GM18519 (cell line): Measurements from ENCODE around the gene YWHAH.

Experiments used
- ATAC-seq: cut with Tn5 transposase; IDR thresholded peaks from one replicate; pipeline ENCODE4 v1.9.1; 2021; ENCODE audit warnings: mild to moderate bottlenecking, moderate library complexity; ENCODE audit not compliant: unreplicated experiment, low FRiP score

YWHAH gene

DNA sequence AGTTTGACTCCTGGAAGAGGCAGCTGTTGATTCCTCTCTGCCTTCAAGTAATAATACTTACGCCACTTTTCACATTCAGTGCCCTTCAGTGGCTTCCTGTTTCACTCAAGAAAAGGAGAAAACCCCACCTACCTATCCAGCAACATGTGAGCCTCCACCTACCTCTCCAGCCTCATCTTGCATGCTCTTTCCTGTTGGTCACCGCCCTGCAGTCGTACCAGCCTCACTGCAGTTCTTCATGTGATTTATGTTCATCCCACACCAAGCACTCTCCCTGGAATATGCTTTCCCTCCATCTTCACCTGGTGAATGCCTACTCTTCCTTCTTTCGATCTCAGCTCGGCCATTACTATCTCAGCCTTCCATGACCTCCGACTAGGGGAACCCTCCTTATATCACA lies 21.8 kb upstream of the YWHAH start:
- no peak for ATAC-seq

DNA sequence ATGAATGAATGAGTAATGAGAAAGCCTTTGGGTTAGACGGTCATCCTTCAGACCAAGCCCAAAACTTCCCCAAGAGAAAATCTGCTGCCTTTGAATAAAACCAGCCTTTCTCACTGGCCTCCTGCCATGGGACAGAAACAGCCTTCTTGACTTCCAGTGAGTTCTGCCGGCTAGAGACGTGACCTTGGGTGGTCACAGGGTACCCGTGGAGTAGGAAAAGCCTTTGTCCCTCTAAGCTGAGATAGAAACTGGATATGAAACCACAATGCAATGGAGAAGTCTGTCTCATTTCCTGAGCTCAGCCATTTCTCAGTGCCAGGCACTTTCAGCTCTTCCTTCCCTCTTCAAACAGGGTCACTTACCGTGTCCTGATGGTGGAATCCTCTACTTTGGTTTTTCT lies 21.2 kb upstream of the YWHAH start:
- no peak for ATAC-seq

DNA sequence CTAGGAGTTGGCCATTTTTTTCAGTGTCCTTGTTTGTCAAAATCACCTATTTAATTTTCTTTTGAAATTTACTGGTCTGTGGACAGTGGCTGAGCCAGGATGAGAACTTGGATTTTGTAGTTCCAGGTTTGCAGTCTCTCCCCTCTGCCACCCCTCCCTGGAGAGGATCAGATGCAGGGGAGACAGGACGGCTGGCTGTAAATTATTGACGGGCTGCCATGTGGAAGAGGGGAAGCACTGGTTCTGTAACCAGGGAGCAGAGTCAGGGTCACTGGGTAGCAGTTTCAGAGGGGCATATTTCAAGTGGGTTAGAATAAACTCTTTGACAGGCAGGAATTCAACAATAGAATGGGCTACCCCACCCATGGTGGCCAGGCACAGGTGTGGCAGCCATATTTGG lies 20.6 kb upstream of the YWHAH start:
- no peak for ATAC-seq

DNA sequence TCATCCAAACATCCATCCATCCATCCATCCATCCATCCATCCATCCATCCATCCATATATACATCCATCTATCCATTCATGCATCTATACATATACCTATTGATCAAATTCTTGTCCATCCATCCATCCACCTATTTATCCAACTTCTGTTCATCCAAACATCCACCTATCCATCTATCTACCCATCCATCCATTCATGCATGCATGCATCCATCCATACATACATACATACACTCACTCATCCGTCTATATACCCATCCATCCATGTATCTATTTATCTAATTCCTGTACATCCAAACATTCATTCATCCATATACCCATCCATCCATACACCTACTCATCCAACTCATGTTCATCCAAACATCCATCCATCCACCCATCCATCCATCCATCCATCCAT lies 19.3 kb upstream of the YWHAH start:
- ATAC-seq: no peak

DNA sequence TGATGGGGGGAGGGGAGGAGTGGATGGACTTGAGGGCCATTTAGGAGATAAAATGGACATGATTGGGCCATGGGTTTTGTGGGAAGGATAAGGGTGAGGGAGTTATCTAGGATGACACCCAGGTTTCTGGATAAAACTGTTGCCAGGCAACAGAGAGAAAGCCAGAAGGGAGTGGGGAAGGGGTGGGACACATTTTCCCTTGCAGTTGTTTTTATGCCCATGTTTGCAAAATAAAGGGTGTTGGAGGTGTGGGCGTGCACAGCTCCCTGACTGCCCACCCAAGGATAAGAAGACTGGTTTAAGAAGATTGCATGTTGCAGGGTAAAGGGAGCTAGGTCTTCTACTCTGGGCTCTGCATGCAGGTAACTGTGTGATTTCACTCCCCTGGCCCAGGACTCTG lies 18.3 kb upstream of the YWHAH start:
- no peak for ATAC-seq

DNA sequence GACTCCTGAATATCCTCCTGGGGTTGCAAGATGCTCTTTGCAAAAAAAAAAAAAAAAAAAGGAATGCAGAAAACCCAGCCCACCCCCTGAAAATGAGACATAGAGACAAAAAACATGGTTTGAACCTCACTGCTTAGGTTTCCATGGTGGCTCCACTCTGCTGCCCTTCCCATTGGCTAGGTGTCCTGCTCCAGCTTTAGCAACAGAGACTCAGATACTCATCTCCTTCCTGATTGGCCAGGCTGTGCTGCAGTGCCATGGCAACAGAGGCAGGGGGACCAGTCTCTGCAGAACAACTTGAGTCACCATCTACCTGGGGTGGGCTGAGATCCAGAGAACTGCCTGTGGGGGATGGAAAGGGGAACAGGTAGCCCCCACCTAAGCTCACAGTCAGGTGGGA lies 17.4 kb upstream of the YWHAH start:
- no peak for ATAC-seq

DNA sequence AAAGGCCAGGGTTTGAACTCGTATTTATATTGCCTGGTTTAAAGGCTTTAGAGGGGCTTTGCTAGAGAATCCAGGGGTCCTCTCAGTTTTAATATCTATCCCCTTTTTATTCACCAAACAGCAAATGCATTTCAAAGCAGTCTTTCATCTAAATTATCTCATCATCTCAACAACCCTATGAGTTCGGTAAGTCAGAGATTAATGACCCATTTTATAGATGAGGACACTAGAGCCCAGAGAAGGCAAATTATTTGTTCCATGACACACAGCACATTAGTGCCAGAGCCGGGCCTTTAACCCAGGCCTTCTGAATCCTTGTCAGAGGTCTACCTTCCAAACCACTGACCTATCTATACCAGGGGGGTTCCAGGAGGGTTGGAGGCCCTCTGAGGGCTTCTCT lies 16.8 kb upstream of the YWHAH start:
- ATAC-seq: no peak

DNA sequence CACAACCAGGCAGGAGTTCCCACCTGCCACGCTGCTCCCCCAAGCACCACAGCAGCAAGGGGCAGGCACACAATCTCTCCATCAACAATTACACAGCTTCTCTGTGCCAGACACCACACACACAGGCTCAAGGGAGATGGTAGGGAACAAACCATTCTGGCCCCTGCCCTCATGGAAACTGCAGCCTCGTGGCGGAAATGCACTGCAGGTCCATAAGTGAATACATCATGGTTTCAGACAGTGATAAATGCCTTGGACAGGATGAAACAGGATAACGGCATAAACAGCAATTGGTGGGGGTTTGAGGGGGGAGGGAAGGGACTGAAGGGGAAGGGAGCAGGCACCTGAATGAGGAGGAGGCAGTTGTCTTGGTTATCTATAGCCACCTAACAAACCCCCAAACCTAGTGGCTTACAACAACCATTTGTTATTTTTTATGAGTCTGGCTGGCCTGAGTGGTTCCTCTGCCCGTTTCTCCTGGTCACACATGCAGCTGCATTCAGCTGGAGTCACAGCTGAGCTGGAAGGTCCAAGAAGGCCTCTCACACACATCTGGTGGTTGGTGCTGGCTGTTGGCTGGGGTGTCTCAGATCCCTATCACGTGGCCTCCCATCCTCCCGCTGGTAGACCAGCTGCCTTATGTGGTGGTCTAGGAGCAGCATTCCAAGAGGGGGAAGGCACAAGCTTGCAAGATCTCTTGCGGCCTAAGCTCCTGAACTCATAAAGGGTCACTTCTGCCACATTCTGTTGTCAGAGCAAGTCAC lies 15.0 kb upstream of the YWHAH start:
- no peak for ATAC-seq

DNA sequence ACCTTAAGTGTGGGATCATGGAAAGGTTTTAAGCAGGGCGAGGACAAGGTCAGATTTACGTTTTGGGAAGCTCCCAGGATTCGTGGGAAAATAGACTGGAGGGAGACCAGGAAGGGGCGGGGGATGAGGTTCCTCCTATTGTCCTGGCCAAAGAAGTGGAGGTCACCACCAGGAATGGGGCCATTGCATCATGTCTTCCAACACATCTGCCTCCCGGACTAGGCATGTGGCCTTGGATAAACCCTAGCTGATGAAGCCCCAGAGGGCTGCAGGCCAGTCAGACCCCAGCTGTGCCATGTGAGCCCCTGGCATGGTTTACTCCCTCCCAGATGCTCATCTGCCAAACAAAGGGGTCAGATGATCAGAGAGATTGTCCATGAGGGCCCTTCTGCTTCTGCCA lies 11.5 kb upstream of the YWHAH start:
- ATAC-seq: no peak

DNA sequence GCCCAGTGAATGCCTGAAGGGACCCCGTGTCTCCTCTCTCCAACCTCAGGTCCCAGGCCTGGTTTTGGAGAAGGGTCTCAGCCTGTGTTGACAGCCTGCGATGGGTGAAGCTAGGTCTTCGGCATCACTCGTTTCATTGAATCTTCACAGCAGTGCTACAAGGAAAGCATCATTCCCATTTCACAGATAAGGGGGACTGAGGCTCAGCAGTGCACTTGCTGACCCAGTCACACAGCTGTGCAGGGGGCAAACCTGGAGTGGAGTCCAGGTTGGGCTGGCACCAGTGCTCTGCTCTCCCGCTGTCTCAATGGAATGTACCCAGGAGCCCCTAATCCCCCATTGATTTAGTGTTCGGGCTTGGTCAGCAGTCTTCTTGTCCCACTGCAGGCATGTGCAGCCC lies 10.9 kb upstream of the YWHAH start:
- no peak for ATAC-seq

DNA sequence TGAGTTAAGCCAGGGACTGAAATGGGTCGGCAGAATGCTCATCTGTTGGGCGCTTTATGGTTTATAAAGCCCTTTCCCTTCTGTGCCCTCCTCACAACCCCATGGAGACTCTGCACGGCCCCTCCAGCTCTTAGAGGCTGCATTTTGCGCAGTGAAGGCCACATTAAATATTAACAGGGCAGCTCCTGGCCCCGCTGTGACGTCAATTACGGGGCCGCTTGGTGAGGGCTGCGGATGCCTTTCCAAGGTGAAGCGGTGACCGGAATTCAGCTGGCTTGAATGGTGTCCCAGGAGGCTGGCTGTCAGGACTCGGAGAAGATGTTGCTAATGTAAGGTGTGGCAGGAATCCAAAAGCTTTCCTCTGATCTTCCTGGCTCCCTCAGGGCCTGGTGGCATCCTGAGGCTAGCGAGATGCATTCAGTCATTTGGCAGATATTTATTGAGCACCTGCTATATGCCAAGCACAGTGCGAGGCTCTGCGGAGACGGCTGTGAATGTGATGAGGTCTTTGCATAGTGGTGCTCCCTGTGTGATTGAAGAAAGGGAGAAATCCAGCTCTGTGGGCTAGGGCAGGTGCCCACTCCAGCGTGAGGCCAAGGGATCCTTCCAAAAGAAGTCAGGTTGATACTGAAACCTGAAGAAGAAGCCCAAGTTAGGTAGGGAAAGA lies 10.4 kb upstream of the YWHAH start:
- no peak for ATAC-seq

DNA sequence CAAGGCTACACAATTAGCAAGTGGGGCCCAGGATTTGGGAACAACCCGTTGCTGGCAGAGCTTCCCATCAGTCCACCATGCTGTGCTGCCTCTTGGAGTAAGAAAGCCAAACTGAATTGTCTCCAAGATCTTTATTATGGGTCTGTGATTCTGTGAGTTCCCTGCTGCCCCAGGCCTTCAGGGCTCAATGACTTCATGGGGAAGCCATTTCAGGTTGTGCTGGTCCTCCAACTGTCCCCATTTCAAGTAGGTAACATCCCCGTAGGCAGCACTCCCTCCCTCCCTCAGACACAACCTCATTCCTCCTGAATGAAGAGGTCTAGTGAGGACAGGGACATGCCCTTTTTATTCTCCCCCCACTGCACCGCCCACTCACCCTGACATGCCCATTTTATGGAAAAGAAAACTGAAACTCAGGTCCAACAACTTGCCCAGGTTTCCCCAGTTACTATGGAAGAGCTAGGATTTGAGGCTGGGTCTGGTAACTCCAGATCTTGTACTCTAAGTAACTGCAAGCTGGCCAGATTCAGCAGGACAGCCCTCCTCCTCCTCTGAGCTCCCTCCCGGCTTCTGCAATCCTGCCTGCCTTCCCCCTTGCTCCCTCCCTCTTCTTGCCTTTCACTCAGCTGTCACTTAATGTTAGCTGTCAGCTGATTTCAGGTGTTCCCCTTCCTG lies 8.2 kb upstream of the YWHAH start:
- no peak for ATAC-seq

DNA sequence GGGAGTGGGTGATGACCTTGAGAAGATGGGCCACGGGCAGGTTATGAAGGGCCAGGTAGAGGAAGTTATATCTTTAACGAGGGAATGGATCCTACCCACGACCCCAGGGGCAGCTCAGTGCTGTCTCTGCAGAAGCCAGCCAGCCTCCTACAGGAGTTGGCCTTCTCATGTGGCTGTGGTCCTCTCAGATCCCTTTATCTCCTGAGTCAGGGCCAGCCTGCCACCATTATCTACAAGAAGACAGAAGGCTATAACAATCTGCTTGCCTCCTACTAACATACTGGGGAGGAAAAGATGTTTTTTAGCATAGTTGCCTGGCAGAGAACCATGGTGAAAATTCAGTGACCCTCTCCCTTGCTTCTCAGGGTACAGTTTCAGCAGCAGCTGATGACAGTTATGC lies 7.0 kb upstream of the YWHAH start:
- ATAC-seq: no peak

DNA sequence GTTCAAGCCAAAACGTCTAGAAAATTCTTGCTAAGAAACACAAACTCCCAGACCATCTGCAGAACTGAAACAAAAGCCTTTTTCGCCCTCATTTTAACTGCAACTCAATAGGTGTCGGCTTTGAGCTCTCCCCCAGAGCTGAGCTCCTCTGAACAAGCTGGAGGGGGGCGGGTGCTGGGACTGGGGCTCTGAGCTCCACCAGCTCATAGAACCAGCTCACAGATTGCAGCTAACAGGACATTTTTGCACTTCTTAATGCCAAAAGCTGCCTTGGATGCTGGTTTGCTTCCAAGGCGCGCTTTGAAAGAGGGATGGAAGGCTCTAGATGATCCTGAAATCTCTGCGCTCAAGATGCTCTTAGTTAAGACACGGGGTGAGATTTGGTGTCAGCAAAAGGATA lies 6.0 kb upstream of the YWHAH start:
- ATAC-seq: no peak

DNA sequence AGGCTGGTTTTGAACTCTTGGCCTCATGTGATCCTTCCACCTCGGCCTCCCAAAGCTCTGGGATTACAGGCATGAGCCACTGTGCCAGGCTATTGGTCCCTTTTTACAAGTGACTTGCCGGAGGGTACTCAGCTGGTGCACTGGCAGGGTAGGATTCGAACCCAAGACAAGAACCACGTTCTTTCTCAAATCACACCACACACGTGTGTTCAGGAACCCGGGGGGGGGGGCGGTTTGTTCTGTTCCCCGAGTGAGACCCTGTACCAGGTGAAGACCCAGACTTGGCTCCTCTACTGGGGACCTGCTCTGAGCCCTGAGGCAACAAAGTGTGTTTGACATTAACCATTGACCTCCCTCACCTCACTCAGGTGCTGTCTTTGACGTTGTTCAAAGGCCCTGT lies 3.8 kb upstream of the YWHAH start:
- ATAC-seq: no peak

DNA sequence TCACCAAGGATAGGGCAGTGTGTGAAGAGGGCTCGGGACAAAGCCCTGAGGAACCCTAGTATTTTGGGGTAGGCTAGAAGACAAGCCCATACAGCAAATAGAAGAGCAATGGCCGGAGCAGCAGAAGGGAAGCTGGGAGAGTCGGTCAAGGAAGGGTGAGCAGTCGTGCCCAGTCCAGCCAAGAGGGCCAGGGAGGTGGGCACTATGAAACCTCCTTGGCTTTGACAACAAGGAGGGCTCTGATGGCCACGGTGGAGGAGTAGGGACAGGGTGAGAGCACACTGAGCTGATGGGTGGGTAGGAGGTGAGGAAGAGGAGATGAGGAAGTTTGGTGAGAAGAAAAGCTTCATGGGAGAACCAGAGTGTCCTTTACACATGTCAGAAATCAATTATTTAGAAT lies 2.2 kb upstream of the YWHAH start:
- ATAC-seq: no peak

DNA sequence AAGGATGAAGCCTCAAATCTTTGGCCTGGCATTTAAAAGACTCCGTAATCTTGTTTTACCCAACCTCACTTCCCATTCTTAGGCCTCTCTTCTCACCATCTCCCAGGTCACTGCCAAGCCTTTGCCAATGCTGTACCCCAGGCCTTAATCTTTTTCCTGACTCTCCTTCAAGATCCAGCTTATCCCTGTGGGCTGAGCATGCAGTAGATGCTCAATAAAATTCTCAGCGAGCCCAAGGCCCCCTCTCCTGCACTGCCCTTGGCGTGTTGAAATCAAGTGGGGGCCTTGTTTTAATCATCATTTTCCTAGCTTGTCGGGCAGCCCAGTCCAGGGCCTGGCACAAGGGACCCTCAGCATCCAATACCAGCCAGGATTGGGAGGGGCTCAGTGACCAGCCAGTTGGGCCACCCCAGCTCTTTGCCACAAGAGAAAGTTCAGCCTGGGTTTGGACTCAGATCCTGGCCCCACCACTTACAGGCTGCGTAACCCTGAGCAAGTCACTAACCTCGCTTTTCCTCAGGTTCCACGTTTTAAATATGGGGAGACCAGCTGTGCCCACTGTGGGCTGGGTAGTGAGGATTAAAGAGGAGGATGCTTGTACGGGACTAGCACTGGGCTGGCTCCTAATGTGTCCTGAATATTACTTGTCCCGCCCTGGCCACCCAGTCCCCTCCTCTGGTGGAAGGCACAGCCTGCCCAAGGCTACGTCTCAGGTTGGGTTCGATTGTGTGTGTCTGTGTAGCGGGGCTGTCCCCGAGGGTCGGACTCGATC lies 943 bp upstream of the YWHAH start:
- no peak for ATAC-seq

DNA sequence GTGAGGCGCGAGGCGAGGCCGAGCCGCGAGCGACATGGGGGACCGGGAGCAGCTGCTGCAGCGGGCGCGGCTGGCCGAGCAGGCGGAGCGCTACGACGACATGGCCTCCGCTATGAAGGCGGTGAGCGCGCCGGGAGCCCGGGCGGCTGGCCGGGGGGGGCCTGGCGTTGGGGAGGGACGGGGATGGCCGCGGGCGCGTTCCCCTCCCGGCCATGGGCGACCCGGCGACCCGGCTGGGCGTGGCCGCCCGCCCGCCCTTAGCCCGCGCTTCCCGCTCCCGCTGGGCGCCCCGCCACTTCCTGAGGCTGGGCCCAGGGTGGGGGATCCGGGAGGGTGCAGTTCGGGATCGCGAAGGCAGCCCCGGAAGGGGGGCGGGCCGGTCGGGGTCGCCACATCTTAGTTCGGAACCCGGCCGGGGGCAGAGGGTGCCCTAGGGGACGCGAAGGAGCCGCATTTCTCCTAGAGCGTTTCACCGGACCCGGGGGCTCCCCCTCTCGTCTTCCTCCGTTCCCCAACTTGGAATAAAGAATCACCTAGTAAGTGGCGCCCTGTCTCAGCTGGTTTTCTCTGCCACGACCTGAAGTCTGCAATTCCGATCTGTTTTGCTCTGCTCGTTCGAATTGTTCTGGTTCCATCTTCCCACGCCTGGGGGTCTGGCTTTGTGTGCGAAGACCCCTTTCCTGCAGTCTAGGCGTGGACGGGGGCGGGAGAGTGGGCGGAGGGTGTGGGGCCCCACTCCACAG lies 536 bp downstream of the YWHAH start:
- ATAC-seq: peak; percentile 7

DNA sequence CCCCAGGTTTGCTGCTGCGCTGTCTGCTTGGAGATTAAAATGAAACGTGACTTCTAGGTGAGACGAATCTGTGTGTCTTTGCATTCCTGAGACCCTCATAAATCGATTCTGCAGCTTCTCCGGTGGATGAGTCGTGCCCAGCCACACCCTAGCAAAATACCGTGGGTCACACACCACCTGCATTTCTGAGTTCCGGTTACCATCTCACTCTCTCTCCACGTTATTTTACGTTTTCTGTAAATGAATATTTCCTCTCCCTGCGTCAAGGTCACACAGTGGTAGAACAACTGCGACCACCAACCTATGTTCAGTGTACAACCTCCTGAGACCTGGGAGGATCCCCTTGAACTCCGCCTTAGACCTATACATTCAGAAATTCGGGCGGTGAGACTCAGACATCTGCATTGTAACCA lies 1.1 kb downstream of the YWHAH start:
- ATAC-seq: no peak

DNA sequence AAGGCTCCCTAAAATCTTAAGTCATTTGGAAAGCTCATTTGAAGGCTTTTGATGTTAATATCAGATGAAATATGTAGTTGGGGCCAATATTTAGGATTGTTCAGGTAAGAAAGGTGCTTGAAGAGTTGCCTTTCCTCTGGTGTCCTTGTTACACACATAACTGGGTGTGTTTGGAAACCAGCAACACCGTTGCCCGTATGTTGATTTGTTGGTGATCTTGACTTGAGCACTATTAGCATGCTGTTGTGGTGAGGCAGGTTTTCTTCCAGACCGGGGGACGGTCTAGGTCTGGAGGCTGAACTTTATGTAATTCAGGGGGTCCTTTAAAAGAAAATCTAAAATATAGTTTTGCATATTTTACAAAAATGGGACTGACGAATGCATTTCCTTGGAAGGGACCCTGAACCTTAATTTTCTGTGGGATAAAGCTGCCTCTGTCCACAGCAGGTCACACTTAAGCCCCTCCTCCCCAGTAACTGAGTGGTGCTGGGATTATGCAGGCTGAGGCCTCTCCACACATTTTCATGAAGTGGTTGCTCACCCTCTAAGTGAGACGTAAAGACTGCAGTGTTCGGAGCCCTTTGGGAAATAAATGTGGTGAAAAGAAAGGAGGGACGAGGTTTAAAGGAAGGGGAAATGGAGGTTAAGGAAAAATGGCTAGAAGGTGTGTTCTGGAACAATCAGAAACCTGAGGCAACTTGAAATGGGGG lies 1.8 kb downstream of the YWHAH start:
- ATAC-seq: no peak
